RPMI8226 (cell line): ENCODE results near the gene CD2BP2.
A peak's percentile ranks its signal among the peaks of the same experiment; 100 is the strongest.
"Not testable (repeated sequence)": the region's sequence is repeated elsewhere in the genome, so short reads cannot be mapped to it uniquely, and the experiment has no call there.

Experiments used
- DNase-seq: peaks from one replicate; pipeline ENCODE4 v3.0.0-alpha.2; 2015

The CD2BP2 gene

GRCh38 chr16:30341971-30342370, 13.1 kb downstream of the CD2BP2 start:
- not testable (repeated sequence) for DNase-seq

- no peak for DNase-seq
Measured at GRCh38 chr16:30340621-30341020, 14.5 kb downstream of the CD2BP2 start.

GRCh38 chr16:30338715-30339114, 16.4 kb downstream of the CD2BP2 start:
- not testable (repeated sequence) for DNase-seq

- not testable (repeated sequence) for DNase-seq
Measured at GRCh38 chr16:30337964-30338357, 17.1 kb downstream of the CD2BP2 start.

GRCh38 chr16:30335598-30336474, 19.3 kb downstream of the CD2BP2 start:
- DNase-seq = peak; percentile 90

- DNase-seq = peak; percentile 91
Measured at GRCh38 chr16:30335028-30335597, 20.0 kb downstream of the CD2BP2 start.

GRCh38 chr16:30334473-30334989, 20.6 kb downstream of the CD2BP2 start:
- DNase-seq = peak; percentile 91

- not testable (repeated sequence) for DNase-seq
Measured at GRCh38 chr16:30324220-30324619, 30.9 kb downstream of the CD2BP2 start.

- DNase-seq = not testable (repeated sequence)
Measured at GRCh38 chr16:30318647-30319046, 36.5 kb downstream of the CD2BP2 start.

- not testable (repeated sequence) for DNase-seq
Measured at GRCh38 chr16:30310937-30311336, 44.2 kb downstream of the CD2BP2 start.

- DNase-seq = not testable (repeated sequence)
Measured at GRCh38 chr16:30309255-30309654, 45.9 kb downstream of the CD2BP2 start.
